HEK293T (cell line): ENCODE measurements around the gene BLTP2.

Source experiments
- ARNT ChIP-seq: fragments of 450-650 bp; IDR thresholded peaks from 2 replicates; pipeline ENCODE4 v1.6.1; 2017; ENCODE audit warnings: mild to moderate bottlenecking
- BHLHE40 ChIP-seq: fragments of 450-650 bp; IDR thresholded peaks from 2 replicates; pipeline ENCODE4 v1.6.1; 2016; ENCODE audit warnings: mild to moderate bottlenecking, moderate library complexity, borderline replicate concordance
- ELF4 ChIP-seq: fragments of 450-650 bp; IDR thresholded peaks from 2 replicates; pipeline ENCODE4 v1.6.1; 2017; ENCODE audit warnings: antibody characterized with exemption
- FOXA1 ChIP-seq: fragments of 450-650 bp; IDR thresholded peaks from 2 replicates; pipeline ENCODE4 v1.6.1; 2016; ENCODE audit warnings: mild to moderate bottlenecking
- FOXK2 ChIP-seq: fragments of 450-650 bp; IDR thresholded peaks from 2 replicates; pipeline ENCODE4 v1.6.1; 2016; ENCODE audit warnings: mild to moderate bottlenecking
- FOXM1 ChIP-seq: fragments of 450-650 bp; IDR thresholded peaks from 2 replicates; pipeline ENCODE4 v1.6.1; 2017; ENCODE audit warnings: mild to moderate bottlenecking, borderline replicate concordance
- L3MBTL2 ChIP-seq: fragments of 450-650 bp; conservative IDR thresholded peaks from 2 replicates; pipeline ENCODE4 v1.6.1; 2016; ENCODE audit warnings: mild to moderate bottlenecking
- LEF1 ChIP-seq: fragments of 450-650 bp; IDR thresholded peaks from 2 replicates; pipeline ENCODE4 v1.6.1; 2017; ENCODE audit warnings: mild to moderate bottlenecking, borderline replicate concordance
- NFRKB ChIP-seq: fragments of 450-650 bp; IDR thresholded peaks from 2 replicates; pipeline ENCODE4 v1.6.1; 2016; ENCODE audit warnings: mild to moderate bottlenecking, moderate library complexity
- SP1 ChIP-seq: fragments of 450-650 bp; IDR thresholded peaks from 2 replicates; pipeline ENCODE4 v1.6.1; 2017
- SUZ12 ChIP-seq: fragments of 450-650 bp; IDR thresholded peaks from 2 replicates; pipeline ENCODE4 v1.6.1; 2016; ENCODE audit warnings: mild to moderate bottlenecking
- TARDBP ChIP-seq: fragments of 450-650 bp; IDR thresholded peaks from 2 replicates; pipeline ENCODE4 v1.6.1; 2016
- ZNF384 ChIP-seq: fragments of 450-650 bp; IDR thresholded peaks from 2 replicates; pipeline ENCODE4 v1.6.1; 2016
- TF ChIP-seq, protein P1 (sequence below): fragments of 450-650 bp; IDR thresholded peaks from 2 replicates; pipeline ENCODE4 v1.6.1; 2016

DNA sequence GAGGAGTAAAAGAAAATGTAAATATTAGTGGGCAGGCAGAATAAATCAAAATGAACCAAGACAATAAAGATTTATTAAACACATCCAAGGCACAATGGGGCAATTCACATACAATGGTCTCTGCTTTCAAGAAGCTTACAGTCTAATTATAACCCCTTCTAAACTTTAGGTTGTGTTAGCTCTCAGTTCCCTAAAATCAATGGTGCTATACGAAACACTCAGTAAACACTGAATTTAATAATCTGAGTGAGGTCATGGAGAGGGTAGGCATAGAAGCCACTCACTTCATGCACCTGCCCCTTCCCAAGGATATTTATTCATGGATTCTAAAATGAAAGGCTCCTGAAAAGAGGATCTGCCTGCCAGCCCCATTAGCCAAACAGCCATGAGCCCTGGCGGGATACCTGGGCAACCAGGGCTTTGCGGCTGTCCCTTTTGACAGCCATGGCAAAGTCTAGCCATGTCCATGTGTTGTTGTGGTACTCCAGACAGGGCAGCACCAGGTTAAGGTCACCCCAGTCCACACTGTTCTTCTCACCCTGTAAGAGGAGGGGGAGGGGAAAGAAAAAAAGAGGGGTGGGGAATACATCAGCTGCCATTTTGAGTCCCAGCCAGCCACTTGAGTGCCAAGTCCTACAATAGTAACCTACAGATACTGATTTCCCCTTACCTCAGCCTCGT, 29.6 kb downstream of the BLTP2 start:
- TF ChIP-seq BHLHE40 (no peak), ELF4 (no peak), ZNF384 (no peak), SP1 (no peak), SUZ12 (no peak), FOXK2 (no peak), FOXM1 (no peak), NFRKB (no peak), FOXA1 (no peak), ARNT (no peak), TARDBP (no peak), LEF1 (no peak), L3MBTL2 (no peak)
- TF ChIP-seq, protein P1, sequence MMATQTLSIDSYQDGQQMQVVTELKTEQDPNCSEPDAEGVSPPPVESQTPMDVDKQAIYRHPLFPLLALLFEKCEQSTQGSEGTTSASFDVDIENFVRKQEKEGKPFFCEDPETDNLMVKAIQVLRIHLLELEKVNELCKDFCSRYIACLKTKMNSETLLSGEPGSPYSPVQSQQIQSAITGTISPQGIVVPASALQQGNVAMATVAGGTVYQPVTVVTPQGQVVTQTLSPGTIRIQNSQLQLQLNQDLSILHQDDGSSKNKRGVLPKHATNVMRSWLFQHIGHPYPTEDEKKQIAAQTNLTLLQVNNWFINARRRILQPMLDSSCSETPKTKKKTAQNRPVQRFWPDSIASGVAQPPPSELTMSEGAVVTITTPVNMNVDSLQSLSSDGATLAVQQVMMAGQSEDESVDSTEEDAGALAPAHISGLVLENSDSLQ: no peak
